Measurements from ENCODE around the gene USH2A.

DNA sequence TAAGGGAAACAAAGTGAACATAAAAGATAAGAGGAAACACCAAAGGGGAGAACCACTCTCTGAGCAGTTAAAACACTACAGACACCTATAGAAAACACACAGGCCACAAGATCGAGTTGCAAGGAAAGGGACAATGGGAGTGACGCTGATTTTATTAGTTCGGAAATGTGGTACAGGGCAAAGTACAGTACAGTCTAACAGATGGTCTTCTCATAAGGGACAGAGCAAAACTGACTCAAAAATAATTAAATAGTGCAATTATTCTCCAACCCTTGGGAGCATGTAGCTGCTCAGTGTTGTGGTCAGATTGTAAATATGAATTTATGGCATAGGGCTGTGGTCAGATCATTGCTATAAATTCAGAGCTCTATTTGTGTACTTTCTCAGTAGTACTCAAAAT is 352.0 kb downstream of the USH2A start:
- TF ChIP-seq ZNF121 (tag by site-specific recombination; IDR thresholded peaks at IDR 0.05) (no peak), BCL11A (tag by site-specific recombination; IDR thresholded peaks at IDR 0.05; ENCODE audit: low read depth) (no peak), YY2 (tag by site-specific recombination; IDR thresholded peaks at IDR 0.05) (no peak), ZNF221 (tag by site-specific recombination; IDR thresholded peaks at IDR 0.05; ENCODE audit: borderline replicate concordance) (no peak), SETDB1 (IDR thresholded peaks at IDR 0.05; ENCODE audit: insufficient read length, low read length) (no peak)
- TF ChIP-seq, protein P1, sequence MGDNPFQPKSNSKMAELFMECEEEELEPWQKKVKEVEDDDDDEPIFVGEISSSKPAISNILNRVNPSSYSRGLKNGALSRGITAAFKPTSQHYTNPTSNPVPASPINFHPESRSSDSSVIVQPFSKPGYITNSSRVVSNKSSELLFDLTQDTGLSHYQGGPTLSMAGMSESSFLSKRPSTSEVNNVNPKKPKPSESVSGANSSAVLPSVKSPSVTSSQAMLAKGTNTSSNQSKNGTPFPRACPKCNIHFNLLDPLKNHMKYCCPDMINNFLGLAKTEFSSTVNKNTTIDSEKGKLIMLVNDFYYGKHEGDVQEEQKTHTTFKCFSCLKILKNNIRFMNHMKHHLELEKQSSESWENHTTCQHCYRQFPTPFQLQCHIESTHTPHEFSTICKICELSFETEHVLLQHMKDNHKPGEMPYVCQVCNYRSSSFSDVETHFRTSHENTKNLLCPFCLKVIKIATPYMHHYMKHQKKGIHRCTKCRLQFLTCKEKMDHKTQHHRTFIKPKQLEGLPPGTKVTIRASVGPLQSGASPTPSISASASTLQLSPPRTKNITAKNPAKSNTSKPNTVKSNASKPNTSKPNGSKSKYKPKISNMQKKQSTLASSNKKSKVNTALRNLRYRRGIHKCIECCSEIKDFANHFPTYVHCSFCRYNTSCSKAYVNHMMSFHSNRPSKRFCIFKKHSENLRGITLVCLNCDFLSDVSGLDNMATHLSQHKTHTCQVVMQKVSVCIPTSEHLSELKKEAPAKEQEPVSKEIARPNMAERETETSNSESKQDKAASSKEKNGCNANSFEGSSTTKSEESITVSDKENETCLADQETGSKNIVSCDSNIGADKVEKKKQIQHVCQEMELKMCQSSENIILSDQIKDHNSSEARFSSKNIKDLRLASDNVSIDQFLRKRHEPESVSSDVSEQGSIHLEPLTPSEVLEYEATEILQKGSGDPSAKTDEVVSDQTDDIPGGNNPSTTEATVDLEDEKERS (tag by site-specific recombination; IDR thresholded peaks at IDR 0.05), result no peak
- TF ChIP-seq, protein P2, sequence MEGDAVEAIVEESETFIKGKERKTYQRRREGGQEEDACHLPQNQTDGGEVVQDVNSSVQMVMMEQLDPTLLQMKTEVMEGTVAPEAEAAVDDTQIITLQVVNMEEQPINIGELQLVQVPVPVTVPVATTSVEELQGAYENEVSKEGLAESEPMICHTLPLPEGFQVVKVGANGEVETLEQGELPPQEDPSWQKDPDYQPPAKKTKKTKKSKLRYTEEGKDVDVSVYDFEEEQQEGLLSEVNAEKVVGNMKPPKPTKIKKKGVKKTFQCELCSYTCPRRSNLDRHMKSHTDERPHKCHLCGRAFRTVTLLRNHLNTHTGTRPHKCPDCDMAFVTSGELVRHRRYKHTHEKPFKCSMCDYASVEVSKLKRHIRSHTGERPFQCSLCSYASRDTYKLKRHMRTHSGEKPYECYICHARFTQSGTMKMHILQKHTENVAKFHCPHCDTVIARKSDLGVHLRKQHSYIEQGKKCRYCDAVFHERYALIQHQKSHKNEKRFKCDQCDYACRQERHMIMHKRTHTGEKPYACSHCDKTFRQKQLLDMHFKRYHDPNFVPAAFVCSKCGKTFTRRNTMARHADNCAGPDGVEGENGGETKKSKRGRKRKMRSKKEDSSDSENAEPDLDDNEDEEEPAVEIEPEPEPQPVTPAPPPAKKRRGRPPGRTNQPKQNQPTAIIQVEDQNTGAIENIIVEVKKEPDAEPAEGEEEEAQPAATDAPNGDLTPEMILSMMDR (tag by site-specific recombination; IDR thresholded peaks at IDR 0.05), result no peak

Data from HEK293 (cell line).